Forelimb muscle (tissue), 1 donor: Measurements from ENCODE around the gene SLC35A3. TPM values are rescaled to one million over a fixed set of nuclear protein-coding genes. Genes with fewer than 3 reads are reported as not detected.
"Not testable (repeated sequence)": the region's sequence is repeated elsewhere in the genome, so short reads cannot be mapped to it uniquely, and the experiment has no call there.

Experiments
- DNase-seq: peaks from one replicate; pipeline ENCODE4 v3.0.0-alpha.2; 2013; ENCODE audit warnings: low read depth
- polyA plus RNA-seq: library from polyadenylated mRNA; unstranded; fragments of 120-200 nt; gene quantifications from one replicate; pipeline ENCODE4 v1.2.1, GENCODE V29; 2013; ENCODE audit not compliant: insufficient read length

Gene SLC35A3
- polyA plus RNA-seq, 1 donor = 12.1 TPM

DNA sequence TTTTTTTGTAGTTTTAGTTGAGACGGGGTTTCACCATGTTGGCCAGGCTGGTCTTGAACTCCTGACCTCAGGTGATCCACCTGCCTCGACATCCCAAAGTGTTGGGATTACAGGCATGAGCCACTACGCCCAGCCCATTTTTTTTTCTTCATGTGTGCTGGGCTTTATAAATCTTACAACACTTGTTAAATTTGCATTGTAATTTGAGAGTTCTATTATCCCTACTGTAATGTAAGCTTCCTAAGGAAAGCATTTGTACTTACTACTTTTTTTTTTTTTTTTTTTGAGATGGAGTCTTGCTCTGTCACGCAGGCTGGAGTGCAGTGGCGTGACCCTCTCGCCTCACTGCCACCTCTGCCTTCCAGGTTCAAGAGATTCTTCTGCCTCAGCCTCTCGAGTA, 2.3 kb downstream of the SLC35A3 start:
- DNase-seq = not testable (repeated sequence)

DNA sequence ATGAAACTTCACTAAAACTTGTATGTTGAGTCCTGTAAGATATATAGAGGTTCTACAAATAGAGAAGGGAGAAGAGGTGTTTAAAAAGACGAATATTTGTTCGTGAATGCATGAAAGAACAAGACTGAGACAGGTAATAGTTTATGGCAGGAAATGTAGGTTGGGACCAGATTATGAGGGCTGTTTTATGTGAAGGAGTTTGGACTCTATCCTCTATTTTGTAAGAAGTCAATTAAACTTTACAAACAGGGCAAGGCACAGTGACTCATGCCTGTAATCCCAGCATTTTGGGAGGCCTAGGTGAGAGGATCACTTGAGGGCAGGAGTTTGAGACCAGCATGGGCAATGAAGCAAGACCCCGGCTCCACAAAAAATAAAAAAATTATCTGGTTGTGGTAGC, 5.7 kb downstream of the SLC35A3 start:
- DNase-seq = no peak

DNA sequence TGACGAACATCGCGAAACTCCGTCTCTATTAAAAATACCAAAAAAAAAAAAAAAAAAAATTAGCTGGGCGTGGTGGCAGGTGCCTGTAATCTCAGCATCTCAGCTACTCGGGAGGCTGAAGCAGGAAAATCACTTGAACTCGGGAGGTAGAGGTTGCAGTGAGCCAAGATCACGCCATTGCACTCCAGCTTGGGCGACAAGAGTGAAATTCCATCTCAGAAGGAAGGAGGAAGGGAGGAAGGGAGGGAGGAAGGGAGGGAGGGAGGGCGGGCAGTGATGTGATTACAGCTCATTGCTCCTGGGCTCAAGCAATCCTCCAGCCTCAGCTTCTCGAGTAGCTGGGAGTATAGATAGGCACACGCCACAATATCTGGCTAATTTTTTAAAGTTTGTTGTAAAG, 7.5 kb downstream of the SLC35A3 start:
- not testable (repeated sequence) for DNase-seq

DNA sequence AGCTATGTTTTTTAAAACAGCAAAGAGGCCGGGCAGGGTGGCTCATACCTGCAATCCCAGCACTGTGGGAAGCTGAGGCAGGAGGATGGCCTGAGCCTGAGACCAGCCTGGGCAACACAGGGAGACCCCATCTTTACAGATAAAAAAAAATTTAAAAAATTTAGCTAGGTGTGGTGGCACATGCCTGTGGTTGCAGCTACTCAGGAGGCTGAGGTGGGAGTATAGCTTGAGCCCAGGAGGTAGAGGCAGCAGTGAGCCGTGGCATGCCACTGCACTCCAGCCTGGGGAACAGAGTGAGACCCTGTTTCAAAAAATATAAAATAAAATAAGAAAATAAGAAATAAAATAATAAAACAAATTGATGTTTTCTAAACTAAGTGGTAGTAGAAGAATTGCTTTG, 8.4 kb downstream of the SLC35A3 start:
- DNase-seq = no peak

DNA sequence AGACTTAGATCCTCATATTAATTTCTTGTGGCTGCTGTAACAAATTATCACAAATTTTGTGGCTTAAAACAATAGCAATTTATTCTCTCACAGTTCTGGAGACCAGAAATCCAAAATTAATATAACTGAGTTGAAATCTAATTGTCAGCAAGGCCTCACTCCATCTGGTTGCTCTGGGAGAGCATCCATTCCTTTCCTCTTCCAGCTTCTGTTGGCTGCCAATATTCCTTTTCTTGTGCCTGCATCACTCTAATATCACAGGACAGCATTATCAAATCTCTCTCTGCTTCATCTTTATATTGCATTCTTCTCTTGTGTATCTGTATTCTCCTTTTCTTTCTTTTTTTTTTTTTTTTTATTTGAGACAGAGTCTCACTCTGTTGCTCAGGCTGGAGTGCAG, 9.3 kb downstream of the SLC35A3 start:
- DNase-seq = no peak

DNA sequence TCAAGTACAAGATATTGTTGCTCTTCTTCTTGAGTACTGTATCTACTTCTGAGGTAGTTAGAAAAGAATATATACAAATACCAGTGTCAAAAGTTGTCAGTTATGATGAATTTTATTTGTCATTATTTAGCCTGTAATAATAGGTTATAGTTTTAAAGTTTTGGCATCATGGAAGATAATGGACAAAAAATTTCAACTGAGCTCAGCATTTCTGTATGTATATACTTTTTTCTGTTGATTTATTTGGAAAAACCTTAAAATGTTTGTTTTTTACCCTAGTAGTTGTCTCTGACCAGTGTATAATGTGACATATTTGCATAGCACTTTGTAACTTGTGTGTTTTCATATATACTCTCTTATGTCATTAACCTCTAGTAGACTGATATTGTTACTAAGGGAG, 11.1 kb downstream of the SLC35A3 start:
- DNase-seq = no peak

DNA sequence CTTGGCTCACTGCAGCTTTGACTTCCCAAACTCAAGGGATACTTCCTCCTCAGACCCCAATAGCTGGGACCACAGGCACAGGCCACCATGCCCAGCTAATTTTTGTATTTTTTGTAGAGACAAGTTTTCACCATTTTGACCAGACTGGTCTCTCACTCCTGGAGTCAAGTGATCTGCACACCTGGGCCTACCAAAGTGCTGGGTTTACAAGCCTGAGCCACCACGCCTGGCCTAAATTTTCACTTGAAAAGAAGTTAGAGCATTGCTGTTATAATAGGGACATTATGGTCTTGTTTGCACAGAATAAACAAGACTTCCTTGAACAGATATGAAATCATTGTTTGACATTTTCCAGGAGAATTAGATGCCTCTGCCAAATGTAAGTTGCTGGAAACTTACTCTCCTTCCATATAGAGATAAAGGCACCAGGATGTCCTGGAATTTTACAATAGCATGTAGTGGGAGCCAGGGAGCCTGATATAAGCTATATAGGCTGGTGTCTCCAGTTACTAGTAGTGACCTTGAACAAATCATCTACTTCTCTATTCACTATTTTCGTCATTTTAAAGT, 16.9 kb downstream of the SLC35A3 start:
- DNase-seq = no peak

DNA sequence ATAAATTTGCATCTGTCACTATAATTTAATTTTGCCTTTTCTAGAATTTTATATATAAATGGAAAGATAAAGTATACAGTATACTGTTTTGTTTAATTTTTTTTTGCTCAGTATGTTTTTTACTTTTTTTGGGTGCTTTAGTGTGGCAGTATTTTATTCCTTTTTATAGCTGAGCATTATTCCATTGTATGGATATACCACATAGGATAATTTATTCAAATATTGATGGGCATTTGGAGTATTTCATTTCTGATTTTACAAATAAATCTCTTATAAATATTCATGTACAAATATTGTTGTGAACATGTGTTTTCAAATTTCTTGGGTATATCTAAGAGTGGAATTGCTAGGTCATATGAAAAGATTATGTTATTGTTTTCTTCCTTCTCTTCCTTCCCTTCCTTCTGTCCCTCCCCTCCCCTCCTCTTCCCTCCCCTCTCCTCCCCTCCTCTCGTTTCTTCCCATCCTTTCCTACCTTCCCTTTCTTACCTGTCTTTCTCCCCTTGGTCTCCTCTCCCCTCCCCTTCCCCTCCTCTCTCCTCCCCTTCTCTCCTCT, 18.5 kb downstream of the SLC35A3 start:
- no peak for DNase-seq

DNA sequence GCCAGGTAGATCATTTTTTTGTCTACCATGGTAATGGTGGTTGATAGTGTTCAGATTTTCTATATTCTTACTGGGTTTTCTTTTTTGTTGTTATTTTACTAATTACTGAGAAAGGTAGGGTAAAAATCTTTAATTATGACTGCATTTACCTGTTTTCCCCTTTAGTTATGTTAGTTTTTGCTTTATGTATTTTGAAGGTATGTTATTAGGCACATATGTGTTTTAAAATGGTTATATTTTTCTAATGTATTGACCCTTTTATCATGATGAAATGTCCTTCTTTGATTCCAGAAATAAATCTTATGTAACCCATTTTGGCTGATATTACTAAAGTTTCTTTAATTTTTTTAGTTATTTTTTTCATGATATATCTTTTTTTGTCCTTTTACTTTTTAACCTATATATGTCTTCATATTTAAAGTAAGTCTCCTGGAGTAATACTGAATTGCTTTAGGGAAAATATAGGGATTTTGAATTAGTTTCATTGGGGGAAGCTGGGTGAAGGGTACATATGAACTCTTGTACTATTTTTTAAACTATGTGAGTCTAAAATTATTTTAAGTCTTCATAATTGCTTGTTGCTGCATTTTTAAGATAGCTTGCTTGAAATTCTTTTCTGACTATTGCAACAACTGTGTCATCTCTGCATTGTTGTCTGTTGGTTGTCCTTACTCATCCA, 22.4 kb downstream of the SLC35A3 start:
- no peak for DNase-seq

DNA sequence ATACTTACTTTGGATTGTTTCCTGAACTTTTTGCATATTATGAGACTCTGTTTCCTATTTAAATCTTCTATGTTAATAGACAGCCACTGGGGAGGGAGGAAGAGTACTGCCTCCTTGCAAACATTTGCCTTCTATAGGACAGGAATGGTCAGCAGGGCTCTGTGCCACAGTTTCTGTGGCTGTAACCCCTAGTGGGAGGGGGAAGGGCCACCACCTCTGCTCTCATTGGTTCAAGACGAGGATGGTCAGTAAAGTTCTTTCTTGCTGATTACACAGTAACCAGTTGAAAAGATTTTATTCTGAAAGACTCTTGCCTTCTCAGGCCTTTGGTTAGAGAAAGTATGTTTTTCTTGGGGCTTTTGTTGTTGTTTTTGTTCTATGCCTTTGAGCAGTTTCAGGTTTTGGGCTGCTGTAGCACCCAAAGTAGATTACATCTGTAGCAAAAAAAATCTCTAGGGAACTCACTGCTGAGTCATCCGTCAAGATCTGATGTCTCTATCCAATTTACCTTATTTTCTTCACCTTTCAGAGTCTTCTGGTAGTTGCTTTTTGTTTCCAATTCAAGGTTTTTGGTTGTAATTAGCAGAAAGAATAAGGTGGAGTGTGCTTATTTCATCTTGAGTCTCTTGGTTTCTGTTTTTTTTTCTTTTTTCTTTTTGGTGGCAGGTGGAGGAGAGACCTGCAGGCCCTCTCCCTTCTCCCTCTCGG, 23.1 kb downstream of the SLC35A3 start:
- no peak for DNase-seq

DNA sequence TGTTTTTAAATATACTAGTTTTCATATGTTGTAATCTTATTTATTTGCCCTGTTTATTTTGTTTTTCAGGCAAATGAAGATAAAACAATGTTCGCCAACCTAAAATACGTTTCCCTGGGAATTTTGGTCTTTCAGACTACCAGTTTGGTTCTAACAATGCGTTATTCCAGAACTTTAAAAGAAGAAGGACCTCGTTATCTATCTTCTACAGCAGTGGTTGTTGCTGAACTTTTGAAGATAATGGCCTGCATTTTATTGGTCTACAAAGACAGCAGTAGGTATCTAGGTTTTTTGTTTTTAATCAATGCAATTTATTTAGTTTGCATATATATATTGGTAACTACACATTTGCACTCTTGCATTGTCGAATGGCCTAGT, 23.7 kb downstream of the SLC35A3 start:
- no peak for DNase-seq

DNA sequence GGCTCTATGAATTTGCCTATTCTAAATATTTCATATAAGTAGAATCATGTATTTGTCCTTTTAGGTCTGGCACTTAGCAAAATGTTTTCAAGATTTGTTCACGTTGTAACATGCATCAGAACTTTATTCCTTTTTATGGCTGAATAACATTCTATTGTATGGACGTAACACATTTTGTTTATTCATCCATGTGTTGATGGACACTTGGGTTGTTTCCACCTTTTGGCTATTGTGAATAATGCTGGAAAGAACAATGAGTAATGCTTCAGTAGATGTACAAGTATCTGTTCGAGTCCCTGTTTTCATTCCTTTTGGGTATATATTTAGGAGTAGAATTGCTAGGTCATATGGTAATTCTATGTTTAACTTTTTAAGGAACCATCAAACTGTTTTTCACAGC, 24.7 kb downstream of the SLC35A3 start:
- DNase-seq = no peak

DNA sequence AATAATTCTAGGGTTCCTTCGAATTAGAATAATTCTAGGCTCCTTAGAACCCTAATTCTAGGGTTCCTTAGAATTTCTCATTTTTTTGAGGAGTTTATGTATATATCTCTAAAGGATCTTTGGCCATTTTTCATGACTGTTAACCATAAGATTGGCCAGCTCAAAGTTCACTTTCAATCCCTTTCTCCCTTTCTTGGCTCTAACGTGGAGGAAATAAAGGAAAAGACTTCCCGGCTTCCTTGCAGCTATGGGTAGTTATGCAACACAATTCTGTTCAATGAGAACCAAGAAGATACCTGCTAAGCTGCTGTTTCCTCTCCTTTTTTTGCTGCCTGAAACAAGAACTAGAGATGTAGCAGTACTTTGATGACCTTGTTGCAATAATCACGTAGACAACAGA, 27.2 kb downstream of the SLC35A3 start:
- DNase-seq = no peak

DNA sequence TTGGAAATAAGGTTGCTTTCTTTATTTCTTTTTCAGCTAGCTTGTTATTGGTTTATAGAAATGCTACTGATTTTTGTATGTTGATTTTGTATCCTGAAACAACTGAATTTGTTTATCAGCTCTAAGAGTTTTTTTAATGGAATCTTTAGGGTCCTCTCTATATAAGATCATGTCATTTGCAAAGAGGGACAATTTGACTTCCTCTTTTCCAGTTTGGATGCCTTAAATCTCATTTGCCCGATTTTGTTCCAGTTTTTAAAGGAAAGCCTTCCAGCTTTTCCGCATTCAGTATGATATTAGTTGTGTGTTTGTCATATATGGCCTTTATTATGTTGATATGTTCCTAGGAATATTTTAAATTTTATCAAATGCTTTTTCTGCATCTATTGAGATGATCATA, 31.7 kb downstream of the SLC35A3 start:
- DNase-seq = no peak

DNA sequence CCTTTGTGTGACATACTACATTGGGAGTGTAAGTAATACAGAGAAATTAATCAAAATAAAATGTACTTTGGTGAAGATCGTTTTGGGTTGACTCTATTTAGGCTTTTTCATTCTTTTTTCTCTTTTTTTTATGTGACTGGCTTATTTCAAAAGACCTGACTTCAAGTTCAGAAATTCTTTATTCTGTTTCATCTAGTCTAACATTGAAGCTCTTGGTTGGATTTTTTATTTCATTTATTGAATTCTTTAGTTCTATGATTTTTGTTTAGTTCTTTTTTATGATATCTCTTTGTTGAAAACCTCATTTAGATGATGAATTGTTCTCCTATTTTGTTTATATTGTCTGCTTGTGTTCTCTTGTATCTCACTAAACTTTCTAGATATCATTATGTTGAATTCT, 35.6 kb downstream of the SLC35A3 start:
- DNase-seq = no peak

DNA sequence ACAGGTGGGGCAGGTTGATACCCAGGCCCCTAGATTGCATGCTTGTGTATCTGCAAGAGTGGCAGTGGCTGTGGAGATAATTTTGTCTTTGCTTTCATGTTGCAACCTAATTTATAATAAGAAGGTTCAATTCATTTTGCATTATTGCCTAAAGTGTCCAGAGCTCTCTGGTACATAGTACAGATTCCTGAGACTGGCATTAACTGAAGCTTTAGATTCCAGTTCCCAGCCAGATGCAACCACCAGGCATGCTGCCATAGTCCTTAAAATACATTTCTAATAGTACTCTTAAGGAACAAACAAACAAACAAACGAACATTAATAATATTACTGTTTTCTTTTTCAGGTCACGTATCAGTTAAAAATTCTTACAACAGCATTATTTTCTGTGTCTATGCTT, 36.9 kb downstream of the SLC35A3 start:
- no peak for DNase-seq

DNA sequence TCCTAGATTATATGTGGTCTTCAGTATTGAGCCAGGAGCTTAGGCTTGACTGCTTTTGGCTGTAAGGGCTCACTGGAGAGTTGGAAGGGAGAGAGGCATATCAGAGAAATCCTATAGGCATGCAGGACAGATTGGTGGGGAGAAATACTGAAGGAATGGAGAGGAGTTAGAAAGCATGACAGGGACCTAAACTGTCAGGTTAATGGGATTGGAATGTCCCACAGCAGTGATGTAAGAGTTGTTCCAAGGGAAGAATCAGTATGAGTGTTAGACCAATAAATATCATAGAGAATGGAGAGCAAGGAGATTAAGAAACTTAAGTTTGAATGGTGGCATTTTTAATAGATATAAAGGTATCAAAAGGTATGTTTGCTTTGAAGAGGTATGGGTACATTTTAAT, 39.7 kb downstream of the SLC35A3 start:
- no peak for DNase-seq

DNA sequence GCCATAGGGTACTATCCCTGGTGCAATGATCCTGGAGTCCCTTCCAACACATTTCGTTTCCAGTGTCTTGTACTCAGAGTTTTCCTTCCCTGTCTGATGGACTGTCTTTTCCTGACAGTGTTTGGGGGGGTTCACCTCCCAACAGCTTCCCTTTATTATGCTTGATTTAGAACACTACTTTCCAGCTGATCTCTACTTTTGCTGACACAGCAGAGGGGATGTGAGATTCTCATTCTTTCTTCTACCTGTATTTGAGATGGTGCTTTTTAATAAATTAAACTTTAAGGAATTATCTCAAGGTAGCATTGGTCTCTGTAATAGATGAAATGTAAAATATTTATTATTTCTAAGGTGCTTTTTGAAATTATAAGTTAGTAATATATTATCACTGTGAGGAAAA, 41.0 kb downstream of the SLC35A3 start:
- DNase-seq = no peak

DNA sequence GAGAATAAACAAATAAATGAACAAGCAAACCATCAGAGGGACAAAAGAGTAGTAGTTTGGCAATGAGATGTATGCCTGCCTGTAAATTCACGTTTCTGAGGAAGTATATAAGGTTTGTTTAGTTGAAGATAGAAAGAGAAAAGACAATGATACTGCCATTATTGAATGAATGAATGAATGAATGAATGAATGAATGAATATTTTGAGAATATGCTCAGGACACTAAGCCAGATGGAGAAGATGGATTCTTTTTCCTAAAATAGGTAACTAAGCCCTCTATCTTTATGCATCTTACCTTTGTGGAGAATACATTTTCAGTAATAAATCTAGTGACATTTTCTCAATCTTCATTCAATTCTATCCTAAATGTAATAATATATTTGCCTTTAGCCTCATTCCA, 49.4 kb downstream of the SLC35A3 start:
- DNase-seq = no peak

DNA sequence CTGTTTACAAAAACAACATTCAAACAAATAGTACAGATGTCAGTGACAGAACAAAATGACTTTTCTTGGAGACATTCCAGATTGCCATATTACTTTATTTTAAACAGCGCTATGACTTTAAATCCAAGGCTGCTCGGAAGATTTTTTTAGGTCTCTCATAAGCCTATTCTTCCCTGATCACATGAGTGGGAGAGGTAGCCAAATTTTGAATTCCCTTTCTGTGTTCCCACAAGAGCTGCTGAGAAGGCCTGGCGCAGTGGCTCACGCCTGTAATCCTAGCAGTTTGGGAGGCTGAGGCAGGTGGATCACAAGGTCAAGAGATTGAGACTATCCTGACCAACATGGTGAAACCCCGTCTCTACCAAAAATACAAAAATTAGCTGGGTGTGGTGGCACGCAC, 53.7 kb downstream of the SLC35A3 start:
- DNase-seq = no peak

DNA sequence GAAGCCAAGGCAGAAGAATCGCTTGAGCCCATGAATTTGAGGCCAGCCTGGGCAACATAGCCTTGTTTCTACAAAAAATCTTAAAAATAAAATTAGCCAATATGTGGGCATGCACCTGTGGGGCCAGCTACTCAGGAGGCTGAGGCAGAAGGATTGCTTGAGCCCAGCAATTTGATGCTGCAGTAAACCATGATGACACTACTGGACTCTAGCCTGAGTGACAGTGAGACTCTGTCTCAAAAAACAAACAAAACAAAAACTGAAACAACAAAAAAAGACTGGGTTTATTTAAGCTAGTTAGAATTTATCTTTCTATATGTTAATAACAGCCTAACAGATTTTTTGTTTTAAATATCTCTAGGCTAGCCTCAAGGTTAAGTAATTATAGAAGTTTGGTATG, 57.4 kb downstream of the SLC35A3 start:
- DNase-seq = no peak

DNA sequence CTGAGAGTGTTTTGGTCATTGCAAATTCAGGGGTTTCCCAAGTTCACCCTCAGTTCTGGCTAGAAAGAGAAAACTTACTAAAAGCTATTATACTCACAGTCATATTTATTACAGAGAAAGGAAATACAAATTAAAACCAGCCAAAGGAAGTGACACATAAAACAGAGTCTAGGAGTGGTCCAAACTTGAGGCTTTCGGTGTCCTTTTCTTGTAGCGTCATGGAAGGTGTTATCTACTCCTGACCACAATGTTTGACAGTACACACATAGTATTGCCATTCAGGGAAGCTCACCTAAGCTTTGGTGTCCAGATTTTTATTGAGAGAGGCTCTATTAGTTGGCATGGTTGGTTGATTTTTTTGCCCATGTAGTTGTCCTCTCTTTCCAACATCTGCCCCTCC, 59.0 kb downstream of the SLC35A3 start:
- no peak for DNase-seq

DNA sequence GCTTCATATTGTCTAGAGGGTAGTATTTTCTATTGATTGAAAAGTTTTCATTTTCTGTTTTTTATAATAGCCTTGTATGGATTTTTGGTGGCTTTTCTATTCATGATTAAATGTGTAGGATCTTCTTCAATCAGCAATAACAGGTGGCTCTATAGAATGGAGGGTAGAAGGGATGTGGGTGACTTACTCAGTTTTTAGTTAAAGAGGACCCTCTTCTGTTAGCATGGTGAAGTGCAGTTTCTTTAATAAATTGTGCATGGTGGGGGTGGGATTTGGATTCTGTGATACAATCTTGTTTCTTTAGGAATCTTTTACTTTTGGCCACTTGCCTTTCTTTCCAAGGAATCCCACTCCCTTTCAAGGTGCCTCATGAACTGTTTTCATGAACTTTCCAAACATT, 64.7 kb downstream of the SLC35A3 start:
- no peak for DNase-seq
